Activated naive CD8-positive, alpha-beta T cell treated with anti-CD3 and anti-CD28 coated beads for 36 hours (primary cell): Measurements from ENCODE around the gene SRRM4. TPM values are rescaled to one million over a fixed set of nuclear protein-coding genes. Genes with fewer than 3 reads are reported as not detected.

Experiments used
- DNase-seq: peaks from one replicate; pipeline ENCODE4 v3.0.0; 2021
- H3K27ac Mint-ChIP-seq: one replicate; pipeline ENCODE4 v1.8.0; 2022; ENCODE audit warnings: mild to moderate bottlenecking, moderate library complexity, mixed read lengths
- H3K27me3 Mint-ChIP-seq: one replicate; pipeline ENCODE4 v1.8.0; 2022; ENCODE audit warnings: mild to moderate bottlenecking, mixed read lengths
- H3K36me3 Mint-ChIP-seq: one replicate; pipeline ENCODE4 v1.8.0; 2021; ENCODE audit warnings: mild to moderate bottlenecking, mixed read lengths
- H3K4me1 Mint-ChIP-seq: one replicate; pipeline ENCODE4 v1.8.0; 2021; ENCODE audit warnings: mixed read lengths
- H3K4me3 Mint-ChIP-seq: one replicate; pipeline ENCODE4 v1.8.0; 2022; ENCODE audit warnings: mild to moderate bottlenecking, moderate library complexity, mixed read lengths
- H3K9me3 Mint-ChIP-seq: one replicate; pipeline ENCODE4 v1.8.0; 2022; ENCODE audit warnings: mixed read lengths
- total RNA-seq, 2 experiments: library from RNA; stranded (reverse); gene quantifications; one replicate each; pipeline ENCODE4 v1.2.3, GENCODE V29; 2021

Gene SRRM4
- total RNA-seq, 2 experiments from 2014 or later: not detected

DNA sequence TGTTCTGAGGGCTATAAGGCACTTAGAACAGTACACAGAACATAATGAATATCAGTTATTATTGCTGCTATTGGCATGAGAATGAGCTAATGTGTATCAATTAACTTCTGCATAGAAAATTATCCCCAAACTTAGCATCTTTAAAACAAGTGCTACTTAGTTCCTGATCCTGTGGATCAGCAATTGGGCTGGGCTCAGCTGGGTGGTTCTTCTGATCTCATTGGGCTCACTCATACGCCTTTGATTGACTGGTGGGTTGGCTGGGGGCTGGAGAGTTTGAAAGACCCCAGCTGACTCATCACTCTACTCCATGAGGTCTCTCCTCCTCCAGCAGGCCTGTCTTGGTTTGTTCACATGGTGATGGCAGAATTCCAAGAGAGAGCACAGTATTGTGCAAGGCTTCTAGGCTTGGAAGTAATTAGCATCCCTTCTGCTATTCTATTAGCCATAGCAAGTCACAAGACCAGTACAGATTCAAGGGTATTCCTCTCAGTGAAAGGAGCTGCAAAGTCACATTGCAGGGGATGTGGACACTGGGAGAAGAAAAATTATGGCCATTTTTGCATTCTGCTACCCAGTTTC is 170.2 kb downstream of the SRRM4 start:
- H3K27me3 Mint-ChIP-seq: peaks cover 37% of the 10 kb centered on the region
- H3K9me3 Mint-ChIP-seq: peaks cover 10% of the 10 kb centered on the region
- H3K27ac Mint-ChIP-seq: no peak overlapping the region
- no peak for DNase-seq
- H3K36me3 Mint-ChIP-seq: no peaks in the 10 kb centered on the region
- H3K4me1 Mint-ChIP-seq: peaks cover 7% of the 10 kb centered on the region
- H3K4me3 Mint-ChIP-seq: no peak overlapping the region

DNA sequence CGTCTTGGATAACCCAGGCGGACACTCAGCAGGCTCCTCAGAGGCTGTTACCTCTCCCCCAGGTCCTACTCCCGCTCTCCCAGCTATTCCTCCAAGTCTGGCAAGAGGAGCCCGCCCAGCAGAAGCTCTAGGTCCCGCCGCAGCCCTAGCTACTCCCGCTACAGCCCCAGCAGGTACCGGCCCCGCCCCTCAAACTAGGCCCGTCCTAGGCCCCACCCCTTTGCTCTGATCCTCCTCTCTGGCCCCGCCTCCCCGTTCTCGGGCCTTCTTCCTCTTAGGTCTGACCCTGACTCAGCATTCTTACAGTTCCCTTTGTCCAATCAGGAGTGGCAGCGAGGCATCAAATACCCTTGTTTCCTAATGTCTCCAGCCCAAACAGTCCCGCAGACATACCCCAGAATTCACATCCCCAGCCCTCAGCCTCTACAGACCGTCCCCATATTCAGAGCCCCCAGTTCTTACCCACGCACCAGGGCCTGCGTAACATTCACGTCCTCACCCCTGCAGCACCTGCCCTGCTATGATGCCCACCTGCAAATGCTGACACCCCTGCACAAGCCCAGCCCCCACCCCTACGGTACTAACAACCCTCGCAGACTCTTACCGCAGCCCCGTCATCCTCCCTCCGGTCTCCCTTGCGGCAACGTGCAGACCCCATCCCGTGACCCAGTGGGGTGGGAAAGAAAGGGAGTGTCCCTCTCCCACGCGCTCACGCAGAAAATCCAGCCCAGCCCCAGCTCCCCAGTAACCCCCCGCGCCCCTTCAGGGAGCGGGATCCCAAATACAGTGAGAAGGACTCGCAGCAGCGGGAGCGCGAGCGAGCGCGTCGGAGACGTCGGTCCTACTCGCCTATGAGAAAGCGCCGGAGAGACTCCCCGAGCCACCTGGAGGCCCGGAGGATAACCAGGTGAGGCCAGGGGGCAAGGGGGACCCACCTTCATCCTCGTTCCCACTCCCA is 172.4 kb downstream of the SRRM4 start:
- H3K27ac Mint-ChIP-seq: no peak overlapping the region
- H3K36me3 Mint-ChIP-seq: no peaks in the 10 kb centered on the region
- no peak for DNase-seq
- peaks cover 10% of the 10 kb centered on the region for H3K9me3 Mint-ChIP-seq
- H3K27me3 Mint-ChIP-seq: peaks cover 38% of the 10 kb centered on the region
- H3K4me3 Mint-ChIP-seq: no peak overlapping the region
- peaks cover 7% of the 10 kb centered on the region for H3K4me1 Mint-ChIP-seq

DNA sequence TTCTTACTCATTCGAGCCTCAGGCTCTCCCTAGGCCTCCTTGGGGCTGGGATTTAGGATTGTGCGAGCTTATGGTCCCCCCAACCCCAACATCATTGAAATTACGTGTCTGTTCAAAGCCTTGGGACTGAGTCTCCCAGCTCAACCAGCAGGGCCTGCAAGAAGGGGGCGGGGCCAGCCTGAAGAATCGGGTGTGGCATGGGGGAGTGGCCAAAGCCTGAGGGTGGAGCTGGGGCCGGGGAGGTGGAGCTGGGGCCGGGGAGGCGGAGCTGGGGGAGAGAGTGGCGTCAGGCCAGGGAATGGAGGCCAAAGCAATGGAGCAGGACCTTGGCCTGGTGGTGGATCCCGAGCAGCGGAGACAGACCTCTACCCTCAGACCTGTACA is 173.1 kb downstream of the SRRM4 start:
- Mint-ChIP-seq H3K9me3 (peaks cover 10% of the 10 kb centered on the region), H3K27me3 (peaks cover 38% of the 10 kb centered on the region), H3K4me1 (peaks cover 7% of the 10 kb centered on the region), H3K4me3 (no peak overlapping the region), H3K36me3 (no peaks in the 10 kb centered on the region), H3K27ac (no peak overlapping the region)
- no peak for DNase-seq

- H3K4me3 Mint-ChIP-seq: no peak overlapping the region
- no peak overlapping the region for H3K27ac Mint-ChIP-seq
- peaks cover 7% of the 10 kb centered on the region for H3K4me1 Mint-ChIP-seq
- DNase-seq: no peak
- no peaks in the 10 kb centered on the region for H3K36me3 Mint-ChIP-seq
- H3K27me3 Mint-ChIP-seq: peaks cover 35% of the 10 kb centered on the region
- H3K9me3 Mint-ChIP-seq: peaks cover 9% of the 10 kb centered on the region
Measured at GRCh38 chr12:119156401-119157044, 175.2 kb downstream of the SRRM4 start.

GRCh38 chr12:119157528-119157927 is 176.2 kb downstream of the SRRM4 start:
- peaks cover 7% of the 10 kb centered on the region for H3K9me3 Mint-ChIP-seq
- H3K27ac Mint-ChIP-seq: no peak overlapping the region
- no peak for DNase-seq

GRCh38 chr12:119157978-119158377 is 176.6 kb downstream of the SRRM4 start:
- Mint-ChIP-seq H3K4me3 (no peak overlapping the region), H3K36me3 (no peaks in the 10 kb centered on the region), H3K27me3 (peaks cover 27% of the 10 kb centered on the region), H3K4me1 (peaks cover 7% of the 10 kb centered on the region), H3K27ac (no peak overlapping the region), H3K9me3 (peaks cover 7% of the 10 kb centered on the region)
- no peak for DNase-seq

More at GRCh38 chr12:119157528-119157927, 176.2 kb downstream of the SRRM4 start:
- Mint-ChIP-seq H3K27me3 (peaks cover 29% of the 10 kb centered on the region), H3K4me1 (peaks cover 7% of the 10 kb centered on the region), H3K36me3 (no peaks in the 10 kb centered on the region), H3K4me3 (no peak overlapping the region)

DNA sequence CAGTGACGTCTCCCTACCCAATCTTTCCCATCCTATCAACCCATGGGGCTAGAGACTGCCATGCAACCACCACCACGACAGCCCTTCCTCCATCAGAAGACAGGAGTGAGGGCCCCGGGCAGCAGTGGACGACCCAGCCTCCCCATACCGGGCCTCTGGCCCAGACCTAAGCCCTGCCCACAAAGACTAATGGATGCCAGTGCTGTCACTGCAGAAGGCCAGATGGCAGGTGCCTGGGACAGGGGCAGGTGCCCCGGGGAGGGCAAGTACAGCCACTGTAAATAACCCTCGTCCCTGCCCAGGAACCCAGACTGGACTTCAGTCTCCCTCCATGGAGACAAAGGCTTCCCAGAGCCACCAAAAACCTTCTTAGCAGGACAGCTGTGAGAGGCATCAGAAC is 177.1 kb downstream of the SRRM4 start:
- no peak for DNase-seq
- peaks cover 23% of the 10 kb centered on the region for H3K27me3 Mint-ChIP-seq
- no peak overlapping the region for H3K4me3 Mint-ChIP-seq
- no peak overlapping the region for H3K27ac Mint-ChIP-seq
- peaks cover 6% of the 10 kb centered on the region for H3K4me1 Mint-ChIP-seq
- peaks cover 7% of the 10 kb centered on the region for H3K9me3 Mint-ChIP-seq
- H3K36me3 Mint-ChIP-seq: no peaks in the 10 kb centered on the region

DNA sequence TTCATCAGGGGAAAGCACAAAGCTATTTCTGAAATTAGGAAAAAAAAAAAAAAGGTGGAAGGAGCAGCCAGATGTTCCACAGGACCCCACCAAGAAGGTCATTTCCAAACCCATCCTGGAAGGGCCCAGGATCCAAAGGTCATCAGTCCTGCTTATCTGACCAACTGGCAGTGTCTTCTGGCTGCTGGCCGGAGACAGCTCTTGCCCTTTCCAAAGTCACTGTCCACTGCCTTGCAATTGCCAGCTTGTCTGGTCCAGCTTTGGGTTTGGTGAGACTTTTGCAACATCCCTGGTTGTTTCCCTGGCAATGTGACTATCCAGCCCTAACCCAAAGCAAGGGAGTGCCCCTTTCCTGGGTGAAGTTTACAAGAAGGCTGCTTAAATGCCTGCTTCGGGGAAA is 178.5 kb downstream of the SRRM4 start:
- DNase-seq: no peak
- Mint-ChIP-seq H3K27ac (no peak overlapping the region), H3K4me3 (no peak overlapping the region), H3K9me3 (peaks cover 2% of the 10 kb centered on the region), H3K4me1 (no peaks in the 10 kb centered on the region), H3K36me3 (no peaks in the 10 kb centered on the region), H3K27me3 (peaks cover 10% of the 10 kb centered on the region)

- Mint-ChIP-seq H3K4me1 (no peaks in the 10 kb centered on the region), H3K9me3 (peaks cover 2% of the 10 kb centered on the region)
Measured at GRCh38 chr12:119167902-119168301, 186.6 kb downstream of the SRRM4 start.

DNA sequence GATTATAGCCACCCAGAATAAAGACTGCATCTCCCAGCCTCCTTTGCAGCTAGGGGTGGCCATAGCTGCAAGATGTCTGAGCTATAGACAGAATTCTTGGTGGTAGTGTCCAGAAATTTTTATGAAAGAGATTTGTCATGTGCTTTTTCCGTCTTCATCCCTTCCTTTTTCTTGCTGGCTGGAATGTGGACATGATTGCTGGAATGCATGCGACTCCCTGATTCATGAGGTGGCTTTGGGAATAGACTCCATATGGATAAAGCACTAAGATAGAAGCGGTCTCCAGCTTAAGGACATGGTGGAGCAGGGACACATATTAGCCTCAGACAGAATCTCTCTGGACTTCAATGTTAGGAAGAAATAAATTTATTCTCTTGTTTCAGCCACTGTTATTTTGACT is 187.4 kb downstream of the SRRM4 start:
- Mint-ChIP-seq H3K36me3 (no peaks in the 10 kb centered on the region), H3K27ac (no peak overlapping the region), H3K27me3 (no peaks in the 10 kb centered on the region), H3K4me3 (no peak overlapping the region), H3K9me3 (peaks cover 2% of the 10 kb centered on the region), H3K4me1 (no peaks in the 10 kb centered on the region)
- no peak for DNase-seq

More at GRCh38 chr12:119167902-119168301, 186.6 kb downstream of the SRRM4 start:
- Mint-ChIP-seq H3K4me3 (no peak overlapping the region), H3K27me3 (no peaks in the 10 kb centered on the region), H3K27ac (no peak overlapping the region), H3K36me3 (no peaks in the 10 kb centered on the region)
- DNase-seq: no peak

GRCh38 chr12:119169150-119169549 is 187.8 kb downstream of the SRRM4 start:
- no peaks in the 10 kb centered on the region for H3K36me3 Mint-ChIP-seq
- H3K4me3 Mint-ChIP-seq: no peak overlapping the region
- no peaks in the 10 kb centered on the region for H3K27me3 Mint-ChIP-seq
- H3K4me1 Mint-ChIP-seq: no peaks in the 10 kb centered on the region
- peaks cover 2% of the 10 kb centered on the region for H3K9me3 Mint-ChIP-seq
- no peak overlapping the region for H3K27ac Mint-ChIP-seq
- DNase-seq: no peak

DNA sequence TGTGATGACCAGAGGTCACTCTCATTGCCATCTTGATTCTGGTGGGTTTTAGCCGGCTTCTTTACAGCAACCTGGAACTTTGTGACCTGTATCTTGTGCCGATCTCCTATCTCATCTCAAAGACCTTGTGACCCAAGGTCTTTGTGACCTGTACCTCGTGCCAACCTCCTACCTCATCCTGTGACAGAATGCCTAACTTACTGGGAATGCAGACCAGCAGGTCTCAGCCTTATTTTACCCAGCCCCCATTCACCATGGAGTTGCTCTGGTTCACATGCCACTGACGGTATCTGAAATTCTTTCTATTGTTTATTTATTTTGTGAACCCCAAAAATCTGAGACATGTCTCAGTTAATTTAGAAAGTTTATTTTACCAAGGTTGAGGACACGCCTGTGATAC is 189.9 kb downstream of the SRRM4 start:
- DNase-seq: no peak
- Mint-ChIP-seq H3K36me3 (no peaks in the 10 kb centered on the region), H3K9me3 (peaks cover 1% of the 10 kb centered on the region), H3K4me1 (no peaks in the 10 kb centered on the region), H3K27me3 (peaks cover 4% of the 10 kb centered on the region), H3K27ac (no peak overlapping the region), H3K4me3 (no peak overlapping the region)

- Mint-ChIP-seq H3K27ac (no peak overlapping the region), H3K36me3 (no peaks in the 10 kb centered on the region), H3K4me1 (no peaks in the 10 kb centered on the region), H3K9me3 (no peaks in the 10 kb centered on the region), H3K4me3 (no peak overlapping the region), H3K27me3 (peaks cover 10% of the 10 kb centered on the region)
- no peak for DNase-seq
Measured at GRCh38 chr12:119171691-119172425, 190.5 kb downstream of the SRRM4 start.

- H3K36me3 Mint-ChIP-seq: no peaks in the 10 kb centered on the region
- peaks cover 37% of the 10 kb centered on the region for H3K27me3 Mint-ChIP-seq
- no peak for DNase-seq
- no peaks in the 10 kb centered on the region for H3K9me3 Mint-ChIP-seq
- no peak overlapping the region for H3K27ac Mint-ChIP-seq
- no peaks in the 10 kb centered on the region for H3K4me1 Mint-ChIP-seq
- no peak overlapping the region for H3K4me3 Mint-ChIP-seq
Measured at GRCh38 chr12:119175081-119175480, 193.7 kb downstream of the SRRM4 start.
